Breast epithelium (tissue), 4 donors: ENCODE measurements around the gene USP12. TPM values are rescaled to one million over a fixed set of nuclear protein-coding genes. Genes with fewer than 3 reads are reported as not detected.

Experiments
- DNase-seq, 2 donors: peaks; one replicate each; pipeline ENCODE4 v3.0.0-alpha.2; 2019; ENCODE audit warnings: low spot score in 2 of 2
- H3K27ac ChIP-seq, 2 donors: fragments of 200-600 bp; sonication (generic) in 1 of 2; one replicate each; pipeline ENCODE4 v1.5.1; 2016 to 2019; ENCODE audit warnings: mild to moderate bottlenecking in 1 of 2
- H3K27me3 ChIP-seq, 2 donors: fragments of 200-600 bp; sonication (generic) in 1 of 2; one replicate each; pipeline versions ENCODE4 v1.5.1 to v1.6.0; 2017 to 2019; ENCODE audit warnings: control low read depth in 1 of 2, mild to moderate bottlenecking in 1 of 2
- H3K36me3 ChIP-seq: fragments of 200-600 bp; one replicate; pipeline ENCODE4 v1.5.1; 2019
- H3K4me1 ChIP-seq, 2 donors: fragments of 200-600 bp; sonication (generic); one replicate each; pipeline ENCODE4 v1.5.1; 2016 to 2019; ENCODE audit warnings: control low read depth in 1 of 2
- H3K4me3 ChIP-seq, 3 donors: fragments of 200-600 bp; sonication (generic); 1 replicate in 2 of 3; 2 replicates in 1 of 3; pipeline ENCODE4 v1.5.1; 2016 to 2019; ENCODE audit warnings: mild to moderate bottlenecking in 3 of 3, moderate library complexity in 2 of 3
- H3K9me3 ChIP-seq, 2 donors: fragments of 200-600 bp; sonication (generic) in 1 of 2; one replicate each; pipeline ENCODE4 v1.5.1; 2016 to 2019; ENCODE audit warnings: control low read depth in 1 of 2
- POLR2A ChIP-seq: fragments of 450-650 bp; IDR thresholded peaks from one replicate; pipeline ENCODE4 v1.6.1; 2016; ENCODE audit warnings: antibody characterized with exemption, mild to moderate bottlenecking, moderate library complexity
- POLR2AphosphoS5 ChIP-seq, 3 donors: sonication (generic); formaldehyde crosslinking; IDR thresholded peaks; one replicate each; pipeline ENCODE4 v1.6.1; 2017; ENCODE audit warnings: antibody characterized with exemption in 3 of 3
- intact Hi-C: fragments of 100-400 bp; cut with DNase I; formaldehyde crosslinking; loops from one replicate; pipeline ENCODE4 v1.15.1; 2023; ENCODE audit warnings: low total_unique reads
- total RNA-seq, 3 donors: library from RNA; depleted of rRNA; stranded (reverse); fragments of >200 nt; gene quantifications; one replicate each; pipeline ENCODE4 v1.1.0, GENCODE V29; 2016
- TF ChIP-seq, protein P1 (sequence below), 3 donors: fragments of 450-650 bp; IDR thresholded peaks; one replicate each; pipeline ENCODE4 v1.5.1; 2016 to 2017; ENCODE audit warnings: antibody characterized with exemption in 3 of 3, mild to moderate bottlenecking in 3 of 3, moderate library complexity in 3 of 3

Gene USP12
- total RNA-seq, 3 donors from 2014 or later = 21.0 to 33.4 (median 21.0) TPM

DNA sequence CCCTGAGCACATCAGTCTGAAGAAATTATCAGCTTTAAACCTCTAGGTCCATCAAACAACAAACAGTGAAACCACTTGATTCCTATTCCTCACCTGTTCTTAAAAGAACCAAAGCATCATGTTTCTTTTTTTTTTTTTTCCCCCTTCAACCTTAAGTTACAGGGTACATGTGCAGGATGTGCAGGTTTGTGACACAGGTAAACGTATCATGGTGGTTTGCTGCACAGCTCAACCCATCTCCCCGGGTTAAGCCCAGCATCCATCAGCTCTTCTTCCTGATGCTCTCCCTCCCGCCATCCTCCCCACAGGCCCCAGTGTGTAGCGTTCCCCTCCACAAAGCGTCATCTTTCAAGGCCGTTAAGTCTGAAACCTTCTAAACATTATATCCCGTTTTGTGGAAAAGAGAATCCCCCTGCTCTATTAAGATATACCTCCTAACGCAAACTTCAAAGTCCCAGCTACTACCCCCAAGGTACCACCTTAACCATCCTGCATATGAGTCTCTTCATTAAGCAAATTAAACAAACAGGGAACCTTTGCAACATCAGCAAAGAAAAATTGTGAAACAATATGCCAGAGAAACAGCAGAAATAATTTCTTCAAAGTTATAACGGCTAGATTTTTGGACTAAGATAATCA, 10.8 kb downstream of the USP12 start:
- no peak for TF ChIP-seq POLR2A
- Histone ChIP-seq H3K27me3 (no peaks in the 10 kb centered on the region), H3K9me3 (no peaks in the 10 kb centered on the region), H3K4me3 (no peak overlapping the region), H3K4me1 (no peaks in the 10 kb centered on the region), H3K36me3 (no peaks in the 10 kb centered on the region), H3K27ac (no peak overlapping the region)
- no peak for DNase-seq
- intact Hi-C loops = no loop called here

DNA sequence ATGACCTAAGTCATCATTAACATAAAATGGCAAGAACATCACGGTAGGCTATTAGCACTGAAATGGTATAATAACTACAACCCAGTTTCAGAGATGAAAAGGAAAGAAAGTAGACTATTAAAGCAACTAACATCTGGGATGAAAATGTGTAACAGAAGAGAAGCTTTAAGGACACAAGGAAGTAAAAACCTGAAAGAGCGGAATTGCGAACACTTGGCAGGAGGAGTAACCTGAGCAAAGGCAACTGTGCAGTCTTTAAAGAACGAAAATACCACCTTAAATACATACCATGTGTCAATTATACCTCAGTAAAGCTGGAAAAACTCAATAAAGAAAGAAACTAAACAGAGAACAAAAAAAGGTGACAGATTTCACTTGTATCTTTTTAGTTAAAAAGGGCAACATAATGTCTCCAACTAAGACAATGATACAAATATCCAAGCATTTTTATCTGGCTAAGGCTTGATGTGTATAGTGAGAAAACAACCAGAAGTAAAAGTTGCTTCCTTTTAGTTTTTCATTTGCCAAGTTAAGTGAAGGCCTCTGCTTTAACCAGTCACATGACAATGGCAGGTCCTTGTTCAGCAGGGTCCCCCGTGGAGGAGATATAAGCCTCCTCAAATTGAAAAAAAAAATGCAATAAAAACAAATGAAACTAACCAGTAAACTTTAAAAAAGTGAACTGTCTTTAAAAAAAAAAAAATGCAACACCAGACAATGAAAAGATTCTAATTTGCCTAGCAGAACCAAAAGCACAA, 11.6 kb downstream of the USP12 start:
- Histone ChIP-seq H3K4me1 (no peaks in the 10 kb centered on the region), H3K27ac (no peak overlapping the region), H3K27me3 (no peaks in the 10 kb centered on the region), H3K9me3 (no peaks in the 10 kb centered on the region), H3K36me3 (no peaks in the 10 kb centered on the region), H3K4me3 (no peak overlapping the region)
- TF ChIP-seq POLR2A = no peak
- TF ChIP-seq, protein P1, sequence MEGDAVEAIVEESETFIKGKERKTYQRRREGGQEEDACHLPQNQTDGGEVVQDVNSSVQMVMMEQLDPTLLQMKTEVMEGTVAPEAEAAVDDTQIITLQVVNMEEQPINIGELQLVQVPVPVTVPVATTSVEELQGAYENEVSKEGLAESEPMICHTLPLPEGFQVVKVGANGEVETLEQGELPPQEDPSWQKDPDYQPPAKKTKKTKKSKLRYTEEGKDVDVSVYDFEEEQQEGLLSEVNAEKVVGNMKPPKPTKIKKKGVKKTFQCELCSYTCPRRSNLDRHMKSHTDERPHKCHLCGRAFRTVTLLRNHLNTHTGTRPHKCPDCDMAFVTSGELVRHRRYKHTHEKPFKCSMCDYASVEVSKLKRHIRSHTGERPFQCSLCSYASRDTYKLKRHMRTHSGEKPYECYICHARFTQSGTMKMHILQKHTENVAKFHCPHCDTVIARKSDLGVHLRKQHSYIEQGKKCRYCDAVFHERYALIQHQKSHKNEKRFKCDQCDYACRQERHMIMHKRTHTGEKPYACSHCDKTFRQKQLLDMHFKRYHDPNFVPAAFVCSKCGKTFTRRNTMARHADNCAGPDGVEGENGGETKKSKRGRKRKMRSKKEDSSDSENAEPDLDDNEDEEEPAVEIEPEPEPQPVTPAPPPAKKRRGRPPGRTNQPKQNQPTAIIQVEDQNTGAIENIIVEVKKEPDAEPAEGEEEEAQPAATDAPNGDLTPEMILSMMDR (IDR thresholded peaks at IDR 0.05) = no peak
- no peak for TF ChIP-seq POLR2AphosphoS5 (IDR thresholded peaks at IDR 0.05)
- DNase-seq = no peak
- intact Hi-C loops = no loop called here

DNA sequence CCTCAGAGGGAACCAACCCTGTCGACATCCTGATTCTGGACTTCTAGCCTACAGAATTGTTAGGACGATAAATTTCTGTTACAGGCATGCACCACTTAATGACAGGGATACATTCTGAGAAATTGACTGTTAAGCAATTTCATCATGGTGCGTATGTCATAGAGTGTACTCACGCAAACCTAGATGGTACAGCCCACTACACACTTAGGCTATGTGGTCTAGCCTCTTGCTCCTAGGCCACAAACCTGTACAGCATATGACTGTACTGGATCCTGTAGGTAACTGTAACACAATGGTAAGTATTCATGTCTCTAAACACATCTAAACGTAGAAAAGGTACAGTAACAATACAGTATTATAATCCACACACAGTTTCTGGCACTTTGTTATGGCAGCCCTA, 13.3 kb downstream of the USP12 start:
- Histone ChIP-seq H3K4me1 (no peaks in the 10 kb centered on the region), H3K4me3 (no peak overlapping the region), H3K9me3 (no peaks in the 10 kb centered on the region), H3K27me3 (no peaks in the 10 kb centered on the region), H3K36me3 (no peaks in the 10 kb centered on the region), H3K27ac (no peak overlapping the region)
- intact Hi-C loops = no loop called here
- TF ChIP-seq POLR2A = no peak
- TF ChIP-seq, protein P1 (IDR thresholded peaks at IDR 0.05) = no peak
- no peak for DNase-seq

DNA sequence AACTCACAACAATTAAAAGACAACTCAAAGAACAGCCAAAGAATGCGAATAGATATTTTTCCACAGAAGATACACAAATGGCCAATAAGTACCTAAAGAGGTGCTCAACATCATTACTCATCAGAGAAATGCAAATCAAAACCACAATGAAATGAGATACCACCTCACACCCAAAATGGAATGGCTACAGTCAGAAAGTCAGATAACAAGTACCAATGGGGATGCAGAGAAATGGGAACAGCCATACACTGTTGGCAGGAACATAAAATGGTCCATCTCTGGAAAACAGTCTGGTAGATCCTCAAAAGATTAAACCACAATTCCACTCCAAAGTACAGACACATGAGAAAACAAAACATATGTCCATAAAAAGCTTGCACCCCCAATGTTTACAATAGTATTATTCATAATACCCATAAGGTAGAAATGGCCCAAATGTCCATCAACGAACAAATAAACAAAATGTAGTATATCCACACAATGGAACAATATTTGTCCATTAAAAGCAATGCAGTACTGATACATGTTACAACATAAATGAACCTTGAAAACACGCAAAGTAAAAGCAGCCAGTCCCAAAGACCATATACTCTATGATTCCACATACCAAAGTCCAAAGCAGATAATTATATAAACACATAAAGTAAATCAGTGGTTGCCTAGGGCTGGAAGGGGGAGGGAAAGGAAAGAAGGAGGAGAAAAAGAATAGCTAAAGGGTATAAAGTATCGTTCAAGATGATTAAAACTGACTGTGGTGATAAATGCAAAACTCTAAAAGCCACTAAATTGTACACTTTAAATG, 19.6 kb downstream of the USP12 start:
- H3K9me3 ChIP-seq = no peaks in the 10 kb centered on the region
- TF ChIP-seq, protein P1 (IDR thresholded peaks at IDR 0.05) = no peak
- TF ChIP-seq POLR2A (no peak), POLR2AphosphoS5 (IDR thresholded peaks at IDR 0.05) (no peak)
- no peaks in the 10 kb centered on the region for H3K4me1 ChIP-seq
- no peak overlapping the region for H3K4me3 ChIP-seq
- DNase-seq = no peak
- H3K27me3 ChIP-seq = no peaks in the 10 kb centered on the region
- intact Hi-C loops = no loop called here
- H3K27ac ChIP-seq = no peak overlapping the region
- no peaks in the 10 kb centered on the region for H3K36me3 ChIP-seq

DNA sequence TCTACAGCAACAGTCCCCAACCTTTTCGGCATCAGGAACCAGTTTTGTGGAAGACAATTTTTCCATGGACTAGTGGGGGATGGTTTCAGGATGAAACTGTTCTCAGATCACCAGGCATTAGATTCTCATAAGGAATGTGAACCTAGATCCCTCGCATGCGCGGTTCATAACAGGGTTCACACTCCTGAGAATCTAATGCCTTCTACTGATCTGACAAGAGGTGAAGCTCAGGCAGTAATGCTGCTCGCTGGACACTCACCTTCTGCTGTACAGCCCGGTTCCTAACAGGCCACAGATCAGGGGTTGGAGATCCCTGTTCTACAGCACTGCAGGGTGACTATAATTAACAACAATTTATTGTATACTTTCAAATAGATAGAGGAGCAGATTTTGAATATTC, 21.9 kb downstream of the USP12 start:
- no peaks in the 10 kb centered on the region for H3K4me1 ChIP-seq
- DNase-seq = no peak
- H3K27me3 ChIP-seq = no peaks in the 10 kb centered on the region
- no peaks in the 10 kb centered on the region for H3K36me3 ChIP-seq
- H3K9me3 ChIP-seq = no peaks in the 10 kb centered on the region
- TF ChIP-seq POLR2A (no peak), POLR2AphosphoS5 (IDR thresholded peaks at IDR 0.05) (no peak)
- TF ChIP-seq, protein P1 (IDR thresholded peaks at IDR 0.05) = no peak
- H3K27ac ChIP-seq = no peak overlapping the region
- intact Hi-C loops = no loop called here
- no peak overlapping the region for H3K4me3 ChIP-seq
